Esophagus squamous epithelium (tissue), 5 donors: ENCODE measurements around the gene SLC39A7. TPM values are rescaled to one million over a fixed set of nuclear protein-coding genes. Genes with fewer than 3 reads are reported as not detected.
A peak's percentile ranks its signal among the peaks of the same experiment; 100 is the strongest.

Source experiments
- DNase-seq: peaks from one replicate; lab custom pipeline; 2025; lab: John Stamatoyannopoulos, UW
- H3K27ac ChIP-seq, 4 donors: fragments of 200-600 bp; sonication (generic); one replicate each; pipeline ENCODE4 v1.5.1; 2016 to 2019; ENCODE audit warnings: mild to moderate bottlenecking in 1 of 4
- H3K27me3 ChIP-seq, 4 donors: fragments of 200-600 bp; sonication (generic); 1 replicate in 3 of 4; 2 replicates in 1 of 4; pipeline versions ENCODE4 v1.5.1 to v1.6.0; 2017 to 2021; ENCODE audit warnings: antibody characterized with exemption in 1 of 4
- H3K36me3 ChIP-seq, 3 donors: fragments of 200-600 bp; sonication (generic); one replicate each; pipeline ENCODE4 v1.5.1; 2016 to 2019
- H3K4me1 ChIP-seq, 3 donors: fragments of 200-600 bp; sonication (generic); one replicate each; pipeline ENCODE4 v1.5.1; 2017 to 2019
- H3K4me3 ChIP-seq, 4 donors: fragments of 200-600 bp; sonication (generic); 1 replicate in 3 of 4; 2 replicates in 1 of 4; pipeline ENCODE4 v1.5.1; 2016 to 2019; ENCODE audit warnings: mild to moderate bottlenecking in 2 of 4, moderate library complexity in 1 of 4
- H3K9me3 ChIP-seq, 3 donors: fragments of 200-600 bp; sonication (generic); one replicate each; pipeline ENCODE4 v1.5.1; 2016 to 2019
- CTCF ChIP-seq, 6 experiments: fragments of 450-650 bp in 4 of 6; fragments of 200-600 bp in 2 of 6; sonication (generic) in 2 of 6; IDR thresholded peaks; one replicate each; pipeline ENCODE4 v1.5.1; 2016 to 2019; ENCODE audit warnings: antibody characterized with exemption in 6 of 6, mild to moderate bottlenecking in 4 of 6, moderate library complexity in 4 of 6
- POLR2A ChIP-seq, 4 donors: fragments of 450-650 bp; IDR thresholded peaks; one replicate each; pipeline ENCODE4 v1.6.1; 2017; ENCODE audit warnings: antibody characterized with exemption in 4 of 4, mild to moderate bottlenecking in 4 of 4, moderate library complexity in 3 of 4
- WGBS, 2 donors: methylation state at CpG; one replicate each; pipeline ENCODE4 v1.1.5; 2018; 5-methylcytosine and 5-hydroxymethylcytosine counted together
- intact Hi-C: fragments of 100-400 bp; cut with DNase I; formaldehyde crosslinking; loops from one replicate; pipeline ENCODE4 v1.15.0; 2022
- total RNA-seq, 4 donors: library from RNA; depleted of rRNA; stranded (reverse); fragments of >200 nt; gene quantifications; one replicate each; pipeline ENCODE4 v1.1.0, GENCODE V29; 2016
- donor health status: DM: yes; HTN: yes; CAD: no.

The SLC39A7 gene
- total RNA-seq, 4 donors from 2014 or later, result 43.1 to 72.4 (median 62.4) TPM

DNA sequence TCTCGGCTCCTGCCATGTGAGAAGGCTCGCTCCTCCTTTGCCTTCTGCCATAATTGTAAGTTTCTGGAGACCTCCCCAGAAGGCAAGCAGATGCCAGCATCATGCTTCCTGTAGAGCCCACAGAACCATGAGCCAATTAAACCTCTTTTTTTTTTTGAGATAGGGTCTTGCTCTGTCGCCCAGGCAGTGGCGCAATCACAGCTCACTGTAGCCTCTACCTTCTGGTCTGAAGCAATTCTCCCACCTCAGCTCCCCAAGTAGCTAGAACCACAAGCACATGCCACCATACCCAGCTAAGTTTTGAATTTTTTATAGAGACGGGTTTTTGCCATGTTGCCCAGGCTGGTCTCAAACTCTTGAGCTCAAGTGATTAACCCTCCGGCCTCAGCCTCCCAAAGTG is 36.2 kb downstream of the SLC39A7 start:
- H3K27ac ChIP-seq, result no peak overlapping the region
- H3K4me1 ChIP-seq, result no peaks in the 10 kb centered on the region
- no peak overlapping the region for H3K4me3 ChIP-seq
- WGBS, 2 donors, result 81 to 90% methylated on average over 5 to 6 of the region's 6 CpGs
- no peak for DNase-seq
- H3K27me3 ChIP-seq, result peaks cover 0 to 77% (median 3%) of the 10 kb centered on the region in 4 donors
- intact Hi-C loops, result loop anchor here (10.0 kb wide), 1 partner anchor 232 kb away; the partner anchor contains the start of gene HLA-DOA
- H3K9me3 ChIP-seq, result no peaks in the 10 kb centered on the region
- no peak for TF ChIP-seq CTCF (IDR thresholded peaks at IDR 0.05)
- TF ChIP-seq POLR2A (IDR thresholded peaks at IDR 0.05), result no peak
- no peaks in the 10 kb centered on the region for H3K36me3 ChIP-seq

DNA sequence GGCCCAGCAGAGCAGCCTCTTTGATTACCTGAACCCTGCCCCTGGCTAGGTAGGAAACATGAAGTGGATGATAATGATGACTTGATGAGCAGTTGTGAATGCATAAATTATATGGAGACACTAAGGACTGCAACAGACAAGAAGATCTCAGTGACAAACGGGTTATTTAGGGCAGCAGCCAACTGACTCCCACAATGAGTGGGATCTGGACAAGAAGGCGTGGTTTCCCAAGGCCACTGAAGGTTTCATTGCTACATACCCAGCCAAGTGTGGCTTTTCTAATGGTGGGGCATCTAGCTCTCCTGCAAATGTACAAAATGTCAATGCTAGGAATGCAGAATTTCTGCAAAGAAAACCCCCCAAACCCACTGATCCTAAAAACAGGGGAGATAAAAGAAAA is 37.1 kb downstream of the SLC39A7 start:
- Histone ChIP-seq H3K36me3 (no peaks in the 10 kb centered on the region), H3K4me1 (no peaks in the 10 kb centered on the region), H3K9me3 (no peaks in the 10 kb centered on the region), H3K4me3 (no peak overlapping the region), H3K27ac (no peak overlapping the region), H3K27me3 (peaks cover 0 to 75% (median 3%) of the 10 kb centered on the region in 4 donors)
- TF ChIP-seq CTCF (IDR thresholded peaks at IDR 0.05), result no peak
- no peak for TF ChIP-seq POLR2A (IDR thresholded peaks at IDR 0.05)
- DNase-seq, result no peak
- intact Hi-C loops, result loop anchor here (10.0 kb wide), 1 partner anchor 233 kb away; the partner anchor contains the start of gene HLA-DOA
- WGBS, 2 donors, result 53 to 58% methylated on average over 2 of the region's 2 CpGs

- H3K9me3 ChIP-seq, result no peaks in the 10 kb centered on the region
- WGBS, 2 donors, result 43 to 49% methylated on average over 3 of the region's 3 CpGs
- TF ChIP-seq POLR2A (IDR thresholded peaks at IDR 0.05) (no peak), CTCF (IDR thresholded peaks at IDR 0.05) (no peak)
- H3K27me3 ChIP-seq, result peaks cover 0 to 47% (median 0%) of the 10 kb centered on the region in 4 donors
- DNase-seq, result no peak
- H3K27ac ChIP-seq, result no peak overlapping the region
- no peaks in the 10 kb centered on the region for H3K36me3 ChIP-seq
- intact Hi-C loops, result no loop called here
- no peak overlapping the region for H3K4me3 ChIP-seq
- H3K4me1 ChIP-seq, result no peaks in the 10 kb centered on the region
Observed at GRCh38 chr6:33241968-33242367, 41.3 kb downstream of the SLC39A7 start.

- no peak overlapping the region for H3K4me3 ChIP-seq
- no peaks in the 10 kb centered on the region for H3K36me3 ChIP-seq
- 28 to 46% methylated on average over 1 of the region's 1 CpG for WGBS, 2 donors
- TF ChIP-seq CTCF (IDR thresholded peaks at IDR 0.05), result no peak
- TF ChIP-seq POLR2A (IDR thresholded peaks at IDR 0.05), result no peak
- H3K27me3 ChIP-seq, result peaks cover 0 to 34% (median 0%) of the 10 kb centered on the region in 4 donors
- peaks cover 0 to 10% (median 6%) of the 10 kb centered on the region in 3 donors for H3K4me1 ChIP-seq
- no peak overlapping the region for H3K27ac ChIP-seq
- DNase-seq, result no peak
- intact Hi-C loops, result no loop called here
- no peaks in the 10 kb centered on the region for H3K9me3 ChIP-seq
Observed at GRCh38 chr6:33243476-33243875, 42.8 kb downstream of the SLC39A7 start.

- 3 to 4% methylated on average over 22 to 26 of the region's 28 CpGs for WGBS, 2 donors
- DNase-seq, result peak; percentile 60
- no peaks in the 10 kb centered on the region for H3K9me3 ChIP-seq
- peaks cover 0 to 19% (median 0%) of the 10 kb centered on the region in 3 donors for H3K36me3 ChIP-seq
- H3K27me3 ChIP-seq, result peaks cover 0 to 3% (median 0%) of the 10 kb centered on the region in 4 donors
- TF ChIP-seq POLR2A (IDR thresholded peaks at IDR 0.05) (no peak), CTCF (IDR thresholded peaks at IDR 0.05) (peak; percentile 81 to 98 (median 94))
- H3K27ac ChIP-seq, result peak overlapping the region; percentile 92 to 99 (median 98)
- peak overlapping the region; percentile 38 to 74 (median 64) for H3K4me3 ChIP-seq
- intact Hi-C loops, result loop anchor here (5.0 kb wide), 2 partner anchors 86 to 126 kb away; no protein-coding TSS in a partner anchor
- peaks cover 13 to 32% (median 23%) of the 10 kb centered on the region in 3 donors for H3K4me1 ChIP-seq
Observed at GRCh38 chr6:33247977-33248642, 47.4 kb downstream of the SLC39A7 start.
